H9 (cell line): ENCODE results near the gene PPM1B. TPM values are rescaled to one million over a fixed set of nuclear protein-coding genes. Genes with fewer than 3 reads are reported as not detected.

ENCODE experiments used
- DNase-seq: peaks from one replicate; pipeline ENCODE4 v3.0.0-alpha.2; 2017
- H2AFZ ChIP-seq: one replicate; pipeline ENCODE4 v1.6.1; 2013; ENCODE audit warnings: mild to moderate bottlenecking, low read length, control low read depth, moderate library complexity
- H2AK5ac ChIP-seq: 2 replicates; pipeline ENCODE4 v1.6.1; 2013; ENCODE audit warnings: low read length, control low read depth, mixed read lengths; ENCODE audit not compliant: insufficient read length
- H2BK120ac ChIP-seq: one replicate; pipeline ENCODE4 v1.6.1; 2013; ENCODE audit warnings: low read depth, mild to moderate bottlenecking, low read length, control low read depth, inconsistent platforms; ENCODE audit not compliant: poor library complexity, severe bottlenecking
- H2BK12ac ChIP-seq: 2 replicates; pipeline ENCODE4 v1.6.1; 2013; ENCODE audit warnings: low read length, control low read depth, mixed read lengths, low read depth; ENCODE audit not compliant: insufficient read length
- H2BK15ac ChIP-seq: 2 replicates; pipeline ENCODE4 v1.6.1; 2013; ENCODE audit warnings: low read depth, low read length, control low read depth
- H2BK20ac ChIP-seq: one replicate; pipeline ENCODE4 v1.6.1; 2013; ENCODE audit warnings: low read depth, mild to moderate bottlenecking, low read length, control low read depth, inconsistent platforms; ENCODE audit not compliant: poor library complexity, severe bottlenecking
- H2BK5ac ChIP-seq: 2 replicates; pipeline ENCODE4 v1.6.1; 2013; ENCODE audit warnings: low read length, control low read depth, mixed read lengths; ENCODE audit not compliant: insufficient read length
- H3K14ac ChIP-seq: 2 replicates; pipeline ENCODE4 v1.6.1; 2013; ENCODE audit warnings: low read length, control low read depth; ENCODE audit not compliant: insufficient read depth
- H3K18ac ChIP-seq: 2 replicates; pipeline ENCODE4 v1.6.1; 2013; ENCODE audit warnings: low read depth, mild to moderate bottlenecking, mixed read lengths, low read length, control low read depth; ENCODE audit not compliant: insufficient read length
- H3K23ac ChIP-seq: 2 replicates; pipeline ENCODE4 v1.6.1; 2013; ENCODE audit warnings: low read length, control low read depth, mixed read lengths, low read depth; ENCODE audit not compliant: insufficient read length
- H3K23me2 ChIP-seq: 2 replicates; pipeline ENCODE4 v1.6.1; 2013; ENCODE audit warnings: low read depth, mild to moderate bottlenecking, mixed read lengths, low read length, control low read depth; ENCODE audit not compliant: insufficient read length, poor library complexity, severe bottlenecking
- H3K27ac ChIP-seq: 2 replicates; pipeline ENCODE4 v1.5.1; 2013; ENCODE audit warnings: low read length, control low read depth, mixed read lengths, low read depth; ENCODE audit not compliant: insufficient read length
- H3K27me3 ChIP-seq: 2 replicates; pipeline ENCODE4 v1.6.1; 2013; ENCODE audit warnings: low read length, control low read depth, inconsistent platforms; ENCODE audit not compliant: insufficient read depth
- H3K4ac ChIP-seq: 2 replicates; pipeline ENCODE4 v1.6.1; 2013; ENCODE audit warnings: low read depth, mild to moderate bottlenecking, control low read depth, inconsistent platforms, low read length, moderate library complexity
- H3K4me1 ChIP-seq: 2 replicates; pipeline ENCODE4 v1.6.1; 2013; ENCODE audit warnings: low read length, control low read depth, inconsistent platforms; ENCODE audit not compliant: insufficient read depth
- H3K4me2 ChIP-seq: 2 replicates; pipeline ENCODE4 v1.6.1; 2013; ENCODE audit warnings: low read length, control low read depth, mixed read lengths; ENCODE audit not compliant: insufficient read length, insufficient read depth
- H3K56ac ChIP-seq: 2 replicates; pipeline ENCODE4 v1.6.1; 2013; ENCODE audit warnings: low read depth, mild to moderate bottlenecking, mixed read lengths, low read length, control low read depth; ENCODE audit not compliant: insufficient read length
- H3K79me1 ChIP-seq: 2 replicates; pipeline ENCODE4 v1.6.1; 2013; ENCODE audit warnings: low read depth, mild to moderate bottlenecking, moderate library complexity, low read length, control low read depth, inconsistent platforms; ENCODE audit not compliant: insufficient read depth, poor library complexity, severe bottlenecking
- H3K79me2 ChIP-seq: 2 replicates; pipeline ENCODE4 v1.6.1; 2013; ENCODE audit warnings: low read length, control low read depth, inconsistent platforms; ENCODE audit not compliant: insufficient read depth
- H3K9ac ChIP-seq: 2 replicates; pipeline ENCODE4 v1.6.1; 2013; ENCODE audit warnings: low read length, control low read depth, mixed read lengths; ENCODE audit not compliant: insufficient read length; ENCODE audit errors: extremely low read depth
- H3K9me3 ChIP-seq: one replicate; pipeline ENCODE4 v1.6.1; 2013; ENCODE audit warnings: low read depth, low read length, inconsistent platforms; ENCODE audit not compliant: control insufficient read depth
- H3T11ph ChIP-seq: one replicate; pipeline ENCODE4 v1.6.1; 2013; ENCODE audit warnings: mild to moderate bottlenecking, low read length, control low read depth, inconsistent platforms
- H4K20me1 ChIP-seq: one replicate; pipeline ENCODE4 v1.6.1; 2013; ENCODE audit not compliant: control insufficient read depth, insufficient read length, insufficient read depth
- H4K5ac ChIP-seq: 2 replicates; pipeline ENCODE4 v1.6.1; 2013; ENCODE audit warnings: low read depth, mild to moderate bottlenecking, mixed read lengths, low read length, control low read depth; ENCODE audit not compliant: insufficient read length
- H4K8ac ChIP-seq: replicated peaks from 2 replicates; pipeline ENCODE4 v1.6.1; 2013; ENCODE audit warnings: low read length, control low read depth, mixed read lengths, low read depth; ENCODE audit not compliant: insufficient read length
- H4K91ac ChIP-seq: 2 replicates; pipeline ENCODE4 v1.6.1; 2013; ENCODE audit warnings: low read depth, mild to moderate bottlenecking, moderate library complexity, mixed read lengths, low read length, control low read depth; ENCODE audit not compliant: insufficient read length
- H3K27ac Mint-ChIP-seq, 3 experiments: 2 replicates in 2 of 3; 3 replicates in 1 of 3; pipeline ENCODE4 v1.8.0; 2020 to 2021; ENCODE audit warnings: mixed read lengths in 3 of 3, mild to moderate bottlenecking in 1 of 3, moderate library complexity in 1 of 3
- H3K27me3 Mint-ChIP-seq: 2 replicates; pipeline ENCODE4 v1.8.0; 2021; ENCODE audit warnings: low read depth, mild to moderate bottlenecking, moderate library complexity, mixed read lengths
- H3K36me3 Mint-ChIP-seq, 3 experiments: 2 replicates in 2 of 3; 3 replicates in 1 of 3; pipeline ENCODE4 v1.8.0; 2020 to 2021; ENCODE audit warnings: low read depth in 3 of 3, mixed read lengths in 3 of 3; ENCODE audit not compliant: insufficient read depth in 1 of 3
- H3K4me1 Mint-ChIP-seq, 2 experiments: 2 replicates each; pipeline ENCODE4 v1.8.0; 2020; ENCODE audit warnings: mixed read lengths in 2 of 2
- H3K4me3 Mint-ChIP-seq, 2 experiments: 2 replicates in 1 of 2; 3 replicates in 1 of 2; pipeline ENCODE4 v1.8.0; 2020 to 2021; ENCODE audit warnings: mild to moderate bottlenecking in 2 of 2, mixed read lengths in 2 of 2, moderate library complexity in 1 of 2
- H3K9me3 Mint-ChIP-seq, 2 experiments: 2 replicates in 1 of 2; 3 replicates in 1 of 2; pipeline ENCODE4 v1.8.0; 2020; ENCODE audit warnings: mild to moderate bottlenecking in 2 of 2, mixed read lengths in 2 of 2, moderate library complexity in 1 of 2
- CTCF ChIP-seq: fragments of 200-600 bp; sonication (generic); conservative IDR thresholded peaks from 3 replicates; pipeline ENCODE4 v1.8.0; 2021; ENCODE audit warnings: antibody characterized with exemption, mild to moderate bottlenecking
- WGBS: extraction: QIAGEN DNeasy Blood & Tissue Kit; methylation state at CpG from one replicate; pipeline ENCODE4 v1.1.7; 2013; ENCODE audit warnings: missing lambda C conversion rate, low lambda C conversion rate, mixed read lengths; ENCODE audit not compliant: insufficient read length; ENCODE audit errors: extremely low coverage; 5-methylcytosine and 5-hydroxymethylcytosine counted together
- total RNA-seq: library from RNA; stranded (reverse); gene quantifications from 2 replicates; pipeline ENCODE4 v1.2.1, GENCODE V29; 2021

PPM1B gene
- total RNA-seq, 1 experiment from 2014 or later: 156 TPM

GRCh38 chr2:44218771-44219170 lies 50.1 kb downstream of the PPM1B start:
- H3T11ph ChIP-seq: no peak overlapping the region
- no peak for DNase-seq
- no peaks in the 10 kb centered on the region; the same call in 1 of the 2 replicates for H3K4me1 ChIP-seq
- H3K4me3 Mint-ChIP-seq: no peak overlapping the region
- H2BK120ac ChIP-seq: no peak overlapping the region
- H4K5ac ChIP-seq: no peak overlapping the region
- H3K9me3 ChIP-seq: no peaks in the 10 kb centered on the region
- H2BK5ac ChIP-seq: no peak overlapping the region
- no peak overlapping the region for H3K23ac ChIP-seq
- peaks cover 7% of the 10 kb centered on the region; the same call in 1 of the 2 replicates for H3K79me2 ChIP-seq
- H3K9me3 Mint-ChIP-seq: no peaks in the 10 kb centered on the region
- no peak; the same call in 2 of the 3 replicates for TF ChIP-seq CTCF
- no peak overlapping the region for H3K4me2 ChIP-seq
- H3K27me3 ChIP-seq: no peaks in the 10 kb centered on the region; the same call in 1 of the 2 replicates
- no peak overlapping the region; a peak in 1 of 7 replicates for H3K27ac Mint-ChIP-seq
- no peak overlapping the region for H2BK12ac ChIP-seq
- H3K27ac ChIP-seq: no peak overlapping the region
- peaks cover 0 to 3% of the 10 kb centered on the region in 2 experiments; a peak in 1 of 4 replicates for H3K4me1 Mint-ChIP-seq
- no peak overlapping the region for H2AK5ac ChIP-seq
- H4K91ac ChIP-seq: no peak overlapping the region
- no peak overlapping the region for H3K9ac ChIP-seq
- no peak overlapping the region for H3K14ac ChIP-seq
- no peak overlapping the region for H2AFZ ChIP-seq
- H3K18ac ChIP-seq: no peak overlapping the region
- WGBS: no CpG with 5 or more reads among the region's 2 CpGs
- H3K23me2 ChIP-seq: no peaks in the 10 kb centered on the region
- H2BK20ac ChIP-seq: no peak overlapping the region
- H3K4ac ChIP-seq: no peak overlapping the region
- H3K36me3 Mint-ChIP-seq: peaks cover 16 to 71% (median 61%) of the 10 kb centered on the region in 3 experiments; a peak in 6 of 7 replicates
- H2BK15ac ChIP-seq: no peak overlapping the region
- H3K79me1 ChIP-seq: peaks cover 4% of the 10 kb centered on the region
- no peaks in the 10 kb centered on the region for H3K27me3 Mint-ChIP-seq
- no peaks in the 10 kb centered on the region for H4K20me1 ChIP-seq
- H3K56ac ChIP-seq: no peak overlapping the region
- no peak overlapping the region for H4K8ac ChIP-seq
